DOHH2 (cell line): Measurements from ENCODE around the gene NAPG.

Source experiments
- CTCF ChIP-seq: fragments of 200-600 bp; sonication (generic); IDR thresholded peaks from one replicate; pipeline ENCODE4 v1.5.1; 2014; ENCODE audit warnings: antibody characterized with exemption, mild to moderate bottlenecking, low read depth, low read length; ENCODE audit not compliant: poor library complexity, severe bottlenecking
- EZH2phosphoT487 ChIP-seq: fragments of 200-600 bp; sonication (generic); IDR thresholded peaks from 2 replicates; pipeline ENCODE4 v1.6.1; 2017; ENCODE audit warnings: borderline replicate concordance, mild to moderate bottlenecking, antibody characterized with exemption, low read length, moderate library complexity, mixed read lengths

- no peak for TF ChIP-seq CTCF
- no peak for TF ChIP-seq EZH2phosphoT487
Observed at GRCh38 chr18:10524507-10525370, 1.1 kb upstream of the NAPG start.
